GM21825 (cell line): ENCODE measurements around the gene ZNF266.
A peak's percentile ranks its signal among the peaks of the same experiment; 100 is the strongest.

Source experiments
- ATAC-seq: cut with Tn5 transposase; IDR thresholded peaks from one replicate; pipeline ENCODE4 v1.9.1; 2021; ENCODE audit warnings: mild to moderate bottlenecking, moderate library complexity; ENCODE audit not compliant: unreplicated experiment

ZNF266 gene

GRCh38 chr19:9435279-9436268 is at the start of gene ZNF266:
Gene ZNF266, minus strand, starts transcription at chr19:9435573. Its CDS starts 15,484 bp downstream, at chr19:9420089.
- peak; percentile 85 for ATAC-seq

- no peak for ATAC-seq
These were observed 49.8 kb upstream of the ZNF266 start for GRCh38 chr19:9485140-9485539.

- no peak for ATAC-seq
These were observed 39.6 kb upstream of the ZNF266 start for GRCh38 chr19:9474975-9475374.

- no peak for ATAC-seq
These were observed 31.8 kb upstream of the ZNF266 start for GRCh38 chr19:9467161-9467560.

GRCh38 chr19:9461938-9462337 is 26.6 kb upstream of the ZNF266 start:
- ATAC-seq: no peak

GRCh38 chr19:9456018-9456689 is 20.8 kb upstream of the ZNF266 start:
- no peak for ATAC-seq

- ATAC-seq: no peak
These were observed 18.6 kb upstream of the ZNF266 start for GRCh38 chr19:9453953-9454352.

GRCh38 chr19:9445037-9445436 is 9.7 kb upstream of the ZNF266 start:
- no peak for ATAC-seq

GRCh38 chr19:9436358-9436757 is 985 bp upstream of the ZNF266 start:
- ATAC-seq: no peak

- no peak for ATAC-seq
These were observed 3.9 kb downstream of the ZNF266 start for GRCh38 chr19:9431475-9431874.

- ATAC-seq: no peak
These were observed 4.9 kb downstream of the ZNF266 start for GRCh38 chr19:9430444-9430843.

- ATAC-seq: no peak
These were observed 7.4 kb downstream of the ZNF266 start for GRCh38 chr19:9427941-9428340.

- no peak for ATAC-seq
These were observed 22.0 kb downstream of the ZNF266 start for GRCh38 chr19:9413240-9413954.

GRCh38 chr19:9407827-9408226 is 27.5 kb downstream of the ZNF266 start:
- no peak for ATAC-seq

- no peak for ATAC-seq
These were observed 28.5 kb downstream of the ZNF266 start for GRCh38 chr19:9406798-9407352.

GRCh38 chr19:9381361-9381785 is 54.0 kb downstream of the ZNF266 start:
- ATAC-seq: no peak

GRCh38 chr19:9370738-9371619 is 64.4 kb downstream of the ZNF266 start:
- ATAC-seq: no peak

GRCh38 chr19:9362905-9363304 is 72.5 kb downstream of the ZNF266 start, which contains the start of gene ZNF177:
Gene ZNF177, plus strand, starts transcription at chr19:9363013. Its CDS starts 15,299 bp downstream, at chr19:9378312.
- ATAC-seq: no peak
